ENCODE measurements around the gene KPTN.

GRCh38 chr19:47487551-47488515 lies 3.8 kb upstream of the KPTN start:
- TF ChIP-seq CTCF (optimal IDR thresholded peaks at IDR 0.05 in 1 of 3, IDR thresholded peaks at IDR 0.05 in 1 of 3, conservative IDR thresholded peaks at IDR 0.05 in 1 of 3; ENCODE audit: extremely low read depth in 1 of 3, insufficient read depth in 2 of 3, low read length in 3 of 3) (no peak), EZH2 (IDR thresholded peaks at IDR 0.05; ENCODE audit: low read length) (no peak)
